HEK293 (cell line): ENCODE results near the gene GORAB.

Experiments
- CTCF ChIP-seq: fragments of 450-650 bp; formaldehyde crosslinking; IDR thresholded peaks from 2 replicates; pipeline ENCODE4 v1.5.1; 2016; ENCODE audit warnings: missing biosample characterization, missing genetic modification characterization
- TCF7L2 ChIP-seq: IDR thresholded peaks from 2 replicates; pipeline ENCODE4 v1.6.1; 2011; ENCODE audit warnings: low read depth, mild to moderate bottlenecking, inconsistent platforms, low read length, moderate library complexity, borderline replicate concordance
- YY1 ChIP-seq: fragments of 450-650 bp; formaldehyde crosslinking; IDR thresholded peaks from 2 replicates; pipeline ENCODE4 v1.5.1; 2018; ENCODE audit warnings: missing biosample characterization, missing genetic modification characterization
- ZBTB17 ChIP-seq: fragments of 450-650 bp; formaldehyde crosslinking; IDR thresholded peaks from 2 replicates; pipeline ENCODE4 v1.5.1; 2016; ENCODE audit warnings: missing biosample characterization, missing genetic modification characterization
- ZNF157 ChIP-seq: fragments of 450-650 bp; formaldehyde crosslinking; IDR thresholded peaks from 2 replicates; pipeline ENCODE4 v1.5.1; 2016; ENCODE audit warnings: missing biosample characterization, missing genetic modification characterization
- ZNF350 ChIP-seq: fragments of 450-650 bp; formaldehyde crosslinking; IDR thresholded peaks from 2 replicates; pipeline ENCODE4 v1.5.0; 2017; ENCODE audit warnings: missing biosample characterization, mild to moderate bottlenecking, missing genetic modification characterization

GRCh38 chr1:170596701-170597100 lies 64.7 kb downstream of the GORAB start:
- TF ChIP-seq ZBTB17 (tag by site-specific recombination) = no peak
- no peak for TF ChIP-seq CTCF (tag by site-specific recombination)
- TF ChIP-seq TCF7L2 = no peak
- no peak for TF ChIP-seq ZNF157 (tag by site-specific recombination)
- TF ChIP-seq YY1 = no peak
- TF ChIP-seq ZNF350 (tag by site-specific recombination) = no peak
